Measurements from ENCODE around the gene CATSPERE.
"Not testable (repeated sequence)": the region's sequence is repeated elsewhere in the genome, so short reads cannot be mapped to it uniquely, and the experiment has no call there.

Gene CATSPERE

DNA sequence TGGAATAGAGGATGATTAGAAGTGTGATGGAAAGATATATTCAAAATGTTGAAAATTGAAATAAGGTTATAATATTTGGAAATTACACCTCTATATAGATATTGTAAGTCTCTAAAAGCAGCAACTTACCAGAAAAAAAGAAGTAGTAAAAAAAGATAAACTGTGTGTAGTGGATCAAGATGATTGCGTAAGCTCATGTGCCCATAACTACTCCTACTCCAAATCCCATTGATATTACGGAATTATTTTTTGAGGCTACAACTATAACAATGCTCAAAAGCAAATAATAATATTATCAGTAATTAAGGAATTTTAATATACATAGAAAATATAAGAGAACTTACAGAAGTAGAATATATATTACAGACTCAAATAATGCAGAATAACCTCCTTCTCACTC lies 33.6 kb downstream of the CATSPERE start:
- no peak for DNase-seq (ENCODE audit: low read depth in 2 of 2)
- no peak overlapping the region for H3K4me3 ChIP-seq (replicated peaks in 1 of 2; ENCODE audit: low read depth in 2 of 2, low read length in 2 of 2)
- TF ChIP-seq, protein P1, sequence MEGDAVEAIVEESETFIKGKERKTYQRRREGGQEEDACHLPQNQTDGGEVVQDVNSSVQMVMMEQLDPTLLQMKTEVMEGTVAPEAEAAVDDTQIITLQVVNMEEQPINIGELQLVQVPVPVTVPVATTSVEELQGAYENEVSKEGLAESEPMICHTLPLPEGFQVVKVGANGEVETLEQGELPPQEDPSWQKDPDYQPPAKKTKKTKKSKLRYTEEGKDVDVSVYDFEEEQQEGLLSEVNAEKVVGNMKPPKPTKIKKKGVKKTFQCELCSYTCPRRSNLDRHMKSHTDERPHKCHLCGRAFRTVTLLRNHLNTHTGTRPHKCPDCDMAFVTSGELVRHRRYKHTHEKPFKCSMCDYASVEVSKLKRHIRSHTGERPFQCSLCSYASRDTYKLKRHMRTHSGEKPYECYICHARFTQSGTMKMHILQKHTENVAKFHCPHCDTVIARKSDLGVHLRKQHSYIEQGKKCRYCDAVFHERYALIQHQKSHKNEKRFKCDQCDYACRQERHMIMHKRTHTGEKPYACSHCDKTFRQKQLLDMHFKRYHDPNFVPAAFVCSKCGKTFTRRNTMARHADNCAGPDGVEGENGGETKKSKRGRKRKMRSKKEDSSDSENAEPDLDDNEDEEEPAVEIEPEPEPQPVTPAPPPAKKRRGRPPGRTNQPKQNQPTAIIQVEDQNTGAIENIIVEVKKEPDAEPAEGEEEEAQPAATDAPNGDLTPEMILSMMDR (IDR thresholded peaks at IDR 0.05; ENCODE audit: low read depth, low read length), result no peak

DNA sequence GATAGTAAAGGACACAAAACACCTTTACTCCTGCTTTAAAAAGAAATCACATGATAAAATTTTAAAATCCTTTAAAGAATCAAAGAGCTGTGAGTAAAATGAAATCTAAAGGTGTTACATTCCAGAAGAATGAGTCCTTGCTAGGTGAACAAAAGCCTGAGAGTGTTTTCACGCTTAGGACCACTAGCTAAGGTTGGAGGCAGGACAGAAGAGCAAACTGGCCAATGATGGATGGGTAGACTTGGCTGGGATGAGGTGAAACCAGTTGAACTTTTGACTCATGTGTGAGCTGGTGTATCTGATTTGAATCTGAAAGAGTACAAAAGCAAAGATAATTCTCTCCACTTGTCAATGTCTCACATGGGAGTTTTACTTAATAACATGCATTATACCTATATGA lies 35.1 kb downstream of the CATSPERE start:
- TF ChIP-seq, protein P1 (IDR thresholded peaks at IDR 0.05; ENCODE audit: low read depth, low read length), result no peak
- DNase-seq (ENCODE audit: low read depth in 2 of 2), result no peak

DNA sequence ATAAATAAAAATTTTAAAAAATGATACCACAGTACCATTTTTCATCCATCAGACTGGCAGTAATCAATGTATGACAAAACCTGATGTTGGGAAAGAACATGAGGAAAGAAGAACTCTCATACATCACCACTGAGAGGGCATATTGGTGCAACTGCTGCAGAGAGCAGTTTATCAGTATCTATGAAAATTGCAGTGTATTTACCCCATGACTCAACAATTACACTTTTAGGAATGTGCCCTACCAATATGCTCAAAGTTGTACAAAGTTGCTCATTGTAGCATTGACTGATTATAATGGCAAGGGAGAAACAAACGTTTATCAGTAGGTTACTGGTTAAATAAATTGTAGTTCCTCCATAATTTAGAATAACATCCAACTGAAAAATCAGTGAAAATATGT lies 36.7 kb downstream of the CATSPERE start:
- H3K4me3 ChIP-seq (replicated peaks in 1 of 2; ENCODE audit: low read depth in 2 of 2, low read length in 2 of 2), result no peak overlapping the region
- peak in 1 of 2 donors; percentile 3 for DNase-seq (ENCODE audit: low read depth in 2 of 2)

More for the DNA sequence above, 35.1 kb downstream of the CATSPERE start:
- no peak overlapping the region for H3K4me3 ChIP-seq (replicated peaks in 1 of 2; ENCODE audit: low read depth in 2 of 2, low read length in 2 of 2)

DNA sequence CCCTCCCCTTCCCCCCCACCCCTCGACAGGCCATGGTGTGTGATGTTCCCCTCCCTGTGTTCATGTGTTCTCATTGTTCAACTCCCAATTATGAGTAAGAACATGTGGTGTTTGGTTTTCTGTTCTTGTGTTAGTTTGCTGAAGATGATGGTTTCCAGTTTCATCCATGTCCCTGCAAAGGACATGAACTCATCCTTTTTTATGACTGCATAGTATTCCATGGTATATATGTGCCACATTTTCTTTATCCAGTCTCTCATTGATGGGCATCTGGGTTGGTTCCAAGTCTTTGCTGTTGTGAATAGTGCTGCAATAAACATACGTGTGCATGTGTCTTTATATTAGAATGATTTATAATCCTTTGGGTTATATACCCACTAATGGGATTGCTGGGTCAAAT lies 38.4 kb downstream of the CATSPERE start:
- DNase-seq (ENCODE audit: low read depth in 2 of 2); H3K4me3 ChIP-seq (replicated peaks in 1 of 2; ENCODE audit: low read depth in 2 of 2, low read length in 2 of 2): not testable (repeated sequence)

More for the DNA sequence above, 36.7 kb downstream of the CATSPERE start:
- TF ChIP-seq, protein P1 (IDR thresholded peaks at IDR 0.05; ENCODE audit: low read depth, low read length), result no peak

DNA sequence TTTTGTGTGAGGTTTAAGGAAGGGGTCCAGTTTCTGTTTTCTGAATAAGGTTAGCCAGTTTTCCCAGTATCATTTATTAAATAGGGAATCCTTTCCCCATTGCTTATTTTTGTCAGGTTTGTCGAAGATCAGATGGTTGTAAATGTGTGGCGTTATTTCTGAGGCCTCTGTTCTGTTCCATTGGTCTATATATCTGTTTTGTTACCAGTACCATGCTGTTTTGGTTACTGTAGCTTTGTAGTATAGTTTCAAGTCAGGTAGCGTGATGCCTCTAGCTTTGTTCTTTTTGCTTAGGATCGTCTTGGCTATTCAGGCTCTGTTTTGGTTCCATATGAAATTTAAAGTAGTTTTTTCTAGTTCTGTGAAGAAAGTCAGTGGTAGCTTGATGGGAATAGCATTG lies 39.4 kb downstream of the CATSPERE start:
- DNase-seq (ENCODE audit: low read depth in 2 of 2); H3K4me3 ChIP-seq (replicated peaks in 1 of 2; ENCODE audit: low read depth in 2 of 2, low read length in 2 of 2): not testable (repeated sequence)

DNA sequence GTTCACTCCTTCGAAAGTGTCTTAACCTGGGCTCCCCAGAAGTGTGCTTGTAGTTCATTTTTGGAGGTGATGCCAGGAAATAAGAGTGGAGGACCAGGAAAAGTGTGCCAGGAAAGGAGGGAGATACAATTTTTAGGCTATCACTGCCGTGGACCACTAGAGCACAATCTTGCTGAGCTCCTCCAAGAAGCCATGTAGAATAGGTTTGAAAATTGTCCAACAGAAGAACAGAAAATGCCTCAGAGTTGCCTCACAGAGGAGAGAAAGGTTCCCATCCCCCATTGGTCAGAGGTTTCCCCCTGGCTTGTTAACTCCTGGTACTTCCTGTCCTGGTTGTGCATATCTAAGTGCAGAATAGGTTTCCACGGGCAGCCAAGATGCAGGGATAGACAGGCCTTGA lies 41.6 kb downstream of the CATSPERE start:
- no peak overlapping the region for H3K4me3 ChIP-seq (replicated peaks in 1 of 2; ENCODE audit: low read depth in 2 of 2, low read length in 2 of 2)
- DNase-seq (ENCODE audit: low read depth in 2 of 2), result no peak
- TF ChIP-seq, protein P1 (IDR thresholded peaks at IDR 0.05; ENCODE audit: low read depth, low read length), result no peak

DNA sequence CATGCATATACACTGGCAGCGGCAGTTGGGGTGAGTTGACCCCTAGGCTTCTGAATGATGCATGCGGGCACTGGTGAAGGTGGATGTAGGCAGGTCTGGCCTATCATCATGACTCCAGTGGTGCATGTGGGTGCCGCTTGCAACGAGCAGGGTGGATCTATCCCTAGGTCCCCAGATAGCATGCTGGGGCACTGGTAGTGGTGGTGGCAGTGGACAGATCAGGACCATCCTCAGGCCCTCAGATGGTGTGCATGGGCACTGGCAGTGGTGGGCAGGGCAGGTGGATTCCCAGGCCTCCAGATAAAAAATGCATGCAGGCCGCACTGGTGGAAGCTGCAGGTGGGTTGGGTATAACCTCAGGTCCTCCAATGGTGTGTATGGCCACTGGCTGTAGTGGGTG lies 52.4 kb downstream of the CATSPERE start:
- no peak for DNase-seq (ENCODE audit: low read depth in 2 of 2)

DNA sequence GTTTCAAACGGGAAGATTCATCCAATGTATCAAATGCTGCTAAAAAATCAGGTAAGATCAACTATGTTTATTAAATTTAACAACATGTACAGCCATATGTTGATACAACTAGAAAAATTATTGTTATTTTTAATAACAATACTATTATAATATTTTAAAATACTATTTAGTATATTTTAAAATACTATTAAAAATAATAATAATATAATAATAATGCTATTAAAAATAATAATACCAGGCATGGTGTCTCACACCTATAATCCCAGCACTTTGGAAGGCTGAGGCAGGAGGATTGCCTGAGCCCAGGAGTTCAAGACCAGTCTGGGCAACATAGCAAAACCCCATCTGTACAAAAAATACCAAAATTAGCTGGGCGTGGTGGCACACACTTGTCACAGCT lies 54.6 kb downstream of the CATSPERE start:
- DNase-seq (ENCODE audit: low read depth in 2 of 2), result no peak
- H3K4me3 ChIP-seq (replicated peaks in 1 of 2; ENCODE audit: low read depth in 2 of 2, low read length in 2 of 2), result no peak overlapping the region
- TF ChIP-seq, protein P1 (IDR thresholded peaks at IDR 0.05; ENCODE audit: low read depth, low read length), result no peak

More for the DNA sequence above, 52.4 kb downstream of the CATSPERE start:
- no peak overlapping the region for H3K4me3 ChIP-seq (replicated peaks in 1 of 2; ENCODE audit: low read depth in 2 of 2, low read length in 2 of 2)
- TF ChIP-seq, protein P1 (IDR thresholded peaks at IDR 0.05; ENCODE audit: low read depth, low read length), result no peak

Measured in cardiac fibroblast (primary cell).